GM18858 (cell line): Measurements from ENCODE around the gene DCAF15.
"Not testable (repeated sequence)": the region's sequence is repeated elsewhere in the genome, so short reads cannot be mapped to it uniquely, and the experiment has no call there.

Experiments
- ATAC-seq: cut with Tn5 transposase; IDR thresholded peaks from one replicate; pipeline ENCODE4 v1.9.1; 2021; ENCODE audit not compliant: unreplicated experiment

Gene DCAF15

DNA sequence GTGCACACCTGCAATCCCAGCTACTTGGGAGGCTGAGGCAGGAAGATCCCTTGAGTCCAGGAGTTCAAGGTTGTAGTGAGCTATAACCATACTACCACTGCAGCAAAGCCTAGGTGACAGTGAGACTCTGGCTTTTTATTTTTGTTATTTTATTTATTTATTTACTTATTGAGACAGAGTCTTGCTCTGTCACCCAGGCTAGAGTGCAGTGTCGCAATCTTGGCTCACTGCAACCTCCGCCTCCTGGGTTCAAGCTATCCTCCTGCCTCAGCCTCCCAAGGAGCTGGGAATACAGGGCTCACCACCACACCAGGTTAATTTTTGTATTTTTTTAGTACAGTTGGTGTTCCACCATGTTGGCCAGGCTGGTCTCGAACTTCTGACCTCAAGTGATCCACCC lies 21.2 kb downstream of the DCAF15 start:
- not testable (repeated sequence) for ATAC-seq

DNA sequence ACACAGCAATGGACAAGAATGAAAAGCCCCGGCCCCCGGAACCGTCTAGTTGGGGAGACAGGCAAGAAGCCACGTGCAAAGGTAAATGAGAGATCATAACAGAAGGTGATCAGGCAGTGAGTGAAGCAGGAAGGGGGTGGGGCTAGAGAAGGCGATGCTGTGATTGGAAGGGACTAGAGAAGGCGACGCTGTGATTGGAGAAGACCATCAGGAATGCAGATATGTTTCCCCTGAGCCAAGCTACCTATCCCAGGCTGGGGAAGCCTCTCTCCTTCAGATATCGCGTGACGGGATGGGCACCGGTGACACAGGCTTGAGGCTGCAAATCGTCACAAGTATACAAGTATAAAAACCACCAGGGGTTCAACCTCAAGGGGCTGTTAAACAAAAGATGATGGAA lies 21.8 kb downstream of the DCAF15 start:
- ATAC-seq = no peak

GRCh38 chr19:13975870-13976269 lies 23.6 kb downstream of the DCAF15 start:
- no peak for ATAC-seq

DNA sequence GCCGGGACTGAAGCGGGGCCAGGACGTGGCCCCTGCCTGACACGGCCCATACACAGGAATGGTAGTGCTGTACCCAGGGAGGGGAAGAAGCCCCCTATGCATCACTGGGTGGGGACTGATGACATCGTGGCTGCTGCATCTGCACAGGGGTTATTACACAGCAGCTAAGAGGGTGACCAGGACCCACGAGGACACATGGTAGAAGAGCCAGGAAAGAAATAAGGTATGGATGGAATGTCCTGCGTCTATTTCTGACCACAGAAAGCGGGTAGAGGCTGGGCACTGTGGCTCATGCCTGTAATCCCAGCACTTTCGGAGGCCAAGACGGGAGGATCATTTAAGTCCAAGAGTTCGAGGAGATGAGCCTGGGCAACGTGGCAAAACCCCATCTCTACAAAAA lies 24.1 kb downstream of the DCAF15 start:
- no peak for ATAC-seq

DNA sequence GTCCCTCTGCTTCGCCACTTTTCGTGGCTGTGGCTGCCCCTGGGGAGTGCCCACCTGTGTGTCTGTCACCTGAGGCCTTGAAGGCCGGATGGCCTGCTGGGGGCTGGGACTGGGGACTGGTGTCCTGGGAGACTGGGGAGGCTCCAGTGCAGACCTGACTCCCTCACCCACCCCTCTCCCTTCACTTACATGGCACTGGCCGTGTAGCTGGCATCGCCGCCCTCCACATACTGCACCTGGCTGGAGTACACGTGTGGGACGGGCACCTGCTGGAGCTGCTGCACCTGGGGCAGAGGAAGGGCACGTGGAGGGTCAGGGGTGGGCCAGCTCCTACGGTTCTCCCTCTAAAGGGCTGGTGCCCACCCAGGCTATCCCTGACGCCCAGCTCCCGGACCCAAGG lies 25.5 kb downstream of the DCAF15 start:
- no peak for ATAC-seq

DNA sequence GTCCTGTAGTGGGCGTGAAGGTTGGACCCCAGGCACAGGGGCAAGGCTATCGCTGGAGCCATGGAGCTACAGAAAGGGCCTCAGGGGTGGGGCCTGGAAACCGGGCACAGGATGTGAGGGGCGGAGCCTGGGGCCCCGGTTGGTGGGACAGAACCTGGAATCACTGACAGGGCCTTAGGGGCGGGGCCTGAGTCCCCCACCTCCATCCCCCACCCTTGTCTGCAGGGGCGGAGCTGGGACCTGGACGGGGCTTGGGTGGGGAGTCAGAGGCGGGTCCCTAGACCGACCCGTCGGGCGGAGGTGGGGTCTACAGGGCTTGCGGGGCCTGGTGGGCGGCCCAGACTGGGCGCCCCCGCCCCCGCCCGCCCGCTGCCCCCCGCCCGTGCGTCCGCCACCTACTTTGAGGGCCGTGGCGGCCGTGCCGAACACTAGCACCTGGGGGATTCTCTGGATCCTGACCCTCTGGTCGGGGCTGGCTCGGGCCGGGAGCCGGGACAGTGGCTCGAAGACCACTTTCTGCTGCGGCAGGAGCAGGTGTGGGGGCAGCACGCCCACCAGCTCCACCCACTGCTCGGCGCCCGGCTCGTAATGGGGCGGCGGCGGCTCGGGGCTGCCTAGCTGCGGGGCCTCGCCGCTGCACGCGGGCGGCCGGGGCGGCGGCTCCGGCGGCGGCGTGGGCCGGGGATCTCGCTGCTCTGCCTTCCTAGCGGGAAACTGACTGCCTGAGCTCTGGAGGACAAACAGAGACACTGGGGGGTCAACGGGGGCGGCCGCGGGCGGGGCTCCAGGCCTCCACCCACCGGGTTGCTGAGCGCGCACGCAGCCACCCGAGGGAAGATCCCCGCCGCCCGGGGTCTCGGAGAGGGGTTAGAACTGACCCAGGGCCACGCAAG lies 26.3 kb downstream of the DCAF15 start:
- ATAC-seq = no peak

GRCh38 chr19:13979244-13979615 lies 26.9 kb downstream of the DCAF15 start:
- no peak for ATAC-seq

DNA sequence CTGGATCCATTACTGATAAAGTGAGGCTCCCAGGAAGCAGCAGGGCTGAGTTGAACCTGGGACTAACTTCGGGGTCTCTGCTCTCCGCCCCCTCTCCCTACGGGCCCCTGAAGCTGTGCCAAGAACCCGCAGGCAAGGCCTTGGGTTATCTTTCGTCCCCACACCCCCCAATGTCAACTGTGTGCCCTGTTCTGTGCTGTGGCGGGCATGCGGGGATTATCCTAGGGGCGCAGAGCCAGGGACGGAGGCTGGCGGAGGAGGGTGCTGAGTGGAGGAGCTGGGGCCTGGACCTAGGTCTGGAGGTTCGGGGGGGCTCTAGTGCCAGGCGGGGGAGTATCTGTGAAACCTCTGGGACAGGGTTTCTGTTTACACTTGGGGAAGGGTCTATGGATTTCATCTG lies 27.4 kb downstream of the DCAF15 start:
- no peak for ATAC-seq

- no peak for ATAC-seq
Observed at GRCh38 chr19:13980340-13980739, 28.0 kb downstream of the DCAF15 start.

- ATAC-seq = no peak
Observed at GRCh38 chr19:13981021-13981420, 28.7 kb downstream of the DCAF15 start.

GRCh38 chr19:13981467-13981866 lies 29.2 kb downstream of the DCAF15 start:
- ATAC-seq = no peak

DNA sequence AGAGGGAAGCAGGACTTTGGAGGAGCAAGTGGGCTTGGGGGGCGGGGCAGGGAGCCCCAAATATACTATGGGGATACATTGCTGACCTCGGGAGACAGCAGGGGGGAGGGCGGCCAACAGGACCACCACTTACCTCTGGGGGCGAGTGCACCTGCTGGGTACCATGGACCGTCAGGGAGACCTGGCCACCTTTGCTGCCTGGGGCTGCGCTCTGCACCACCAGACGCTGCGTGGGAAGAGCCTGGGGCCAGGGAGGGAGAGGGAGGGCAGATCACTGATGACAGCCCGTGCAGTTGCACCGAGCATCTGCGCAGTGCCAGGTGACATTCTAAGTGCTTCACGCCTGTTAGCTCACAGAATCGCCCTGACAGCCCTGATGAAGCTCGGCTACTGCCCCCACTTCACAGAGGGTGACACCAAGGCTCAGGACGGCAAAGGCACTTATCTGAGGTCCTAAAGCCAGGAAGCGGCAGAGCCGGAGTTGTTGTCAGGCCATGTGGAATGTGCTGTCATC lies 29.7 kb downstream of the DCAF15 start:
- no peak for ATAC-seq

GRCh38 chr19:13982773-13983172 lies 30.5 kb downstream of the DCAF15 start:
- no peak for ATAC-seq

GRCh38 chr19:13983213-13983889 lies 31.0 kb downstream of the DCAF15 start:
- ATAC-seq = no peak

GRCh38 chr19:13984186-13984585 lies 31.9 kb downstream of the DCAF15 start:
- ATAC-seq = no peak

DNA sequence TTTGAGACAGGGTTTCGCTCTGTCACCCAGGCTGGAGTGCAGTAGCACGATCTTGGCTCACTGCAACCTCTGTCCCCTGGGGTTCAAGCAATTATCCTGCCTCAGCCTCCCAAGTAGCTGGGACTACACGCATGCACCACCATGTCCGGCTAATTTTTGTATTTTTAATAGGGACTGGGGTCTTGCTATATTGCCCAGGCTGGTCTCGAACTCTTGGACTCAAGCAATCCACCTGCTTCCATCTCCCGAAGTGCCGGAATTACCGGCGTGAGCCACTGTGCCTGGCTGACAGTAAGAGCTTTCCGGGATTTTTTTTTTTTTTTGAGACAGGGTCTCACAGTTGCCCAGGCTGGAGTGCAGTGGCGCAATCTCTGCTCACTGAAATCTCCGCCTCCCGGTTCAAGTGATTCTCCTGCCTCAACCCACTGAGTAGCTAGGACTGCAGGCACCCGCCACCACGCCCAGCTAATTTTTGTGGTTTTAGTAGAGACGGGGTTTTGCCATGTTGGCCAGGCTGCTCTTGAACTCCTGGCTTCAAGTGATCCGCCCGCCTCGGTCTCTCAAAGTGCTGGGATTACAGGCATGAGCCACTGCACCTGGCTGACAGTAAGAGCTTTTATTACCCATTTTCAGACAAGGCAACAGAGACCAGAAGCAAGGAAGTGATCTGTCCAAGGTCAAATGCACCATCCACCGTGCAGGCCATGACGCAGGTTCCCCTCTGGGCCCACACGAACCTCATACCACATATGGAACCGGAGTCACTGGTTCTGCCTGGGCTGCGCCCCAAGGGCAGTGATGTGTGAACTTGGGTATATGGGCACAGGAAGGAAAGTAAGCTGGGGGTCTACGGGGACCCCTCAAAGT lies 32.8 kb downstream of the DCAF15 start:
- no peak for ATAC-seq

DNA sequence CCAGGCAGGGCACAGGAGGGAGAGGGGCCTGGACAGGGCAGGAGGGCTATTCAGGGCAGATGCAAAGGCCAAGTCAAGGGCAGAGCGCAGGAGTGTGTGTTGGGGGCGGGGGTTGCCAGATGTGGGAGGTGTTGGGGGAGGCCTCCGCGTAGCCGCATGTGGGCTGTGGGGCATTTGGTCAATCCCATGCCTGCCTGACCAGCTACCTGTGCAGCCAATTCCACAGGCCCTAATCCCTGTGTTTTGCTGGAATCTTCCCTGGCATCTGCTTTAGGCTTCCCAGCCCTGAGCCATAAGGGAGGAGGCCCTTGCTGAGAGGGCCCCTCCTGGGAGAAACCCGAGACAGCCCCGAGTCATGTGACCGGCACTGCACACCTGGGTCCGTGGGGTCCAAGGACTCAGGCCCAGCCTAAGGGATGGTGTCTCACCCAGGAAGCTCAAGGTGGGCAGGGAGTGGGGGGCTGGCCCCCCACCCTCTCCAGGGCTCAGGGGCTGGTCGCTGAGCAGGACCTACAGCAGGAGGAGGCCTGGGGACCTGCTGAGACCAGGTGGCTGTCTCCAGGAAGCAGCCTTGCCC lies 33.5 kb downstream of the DCAF15 start:
- ATAC-seq = peak; percentile 17

GRCh38 chr19:13986348-13986904 lies 34.1 kb downstream of the DCAF15 start:
- ATAC-seq = peak; percentile 71

DNA sequence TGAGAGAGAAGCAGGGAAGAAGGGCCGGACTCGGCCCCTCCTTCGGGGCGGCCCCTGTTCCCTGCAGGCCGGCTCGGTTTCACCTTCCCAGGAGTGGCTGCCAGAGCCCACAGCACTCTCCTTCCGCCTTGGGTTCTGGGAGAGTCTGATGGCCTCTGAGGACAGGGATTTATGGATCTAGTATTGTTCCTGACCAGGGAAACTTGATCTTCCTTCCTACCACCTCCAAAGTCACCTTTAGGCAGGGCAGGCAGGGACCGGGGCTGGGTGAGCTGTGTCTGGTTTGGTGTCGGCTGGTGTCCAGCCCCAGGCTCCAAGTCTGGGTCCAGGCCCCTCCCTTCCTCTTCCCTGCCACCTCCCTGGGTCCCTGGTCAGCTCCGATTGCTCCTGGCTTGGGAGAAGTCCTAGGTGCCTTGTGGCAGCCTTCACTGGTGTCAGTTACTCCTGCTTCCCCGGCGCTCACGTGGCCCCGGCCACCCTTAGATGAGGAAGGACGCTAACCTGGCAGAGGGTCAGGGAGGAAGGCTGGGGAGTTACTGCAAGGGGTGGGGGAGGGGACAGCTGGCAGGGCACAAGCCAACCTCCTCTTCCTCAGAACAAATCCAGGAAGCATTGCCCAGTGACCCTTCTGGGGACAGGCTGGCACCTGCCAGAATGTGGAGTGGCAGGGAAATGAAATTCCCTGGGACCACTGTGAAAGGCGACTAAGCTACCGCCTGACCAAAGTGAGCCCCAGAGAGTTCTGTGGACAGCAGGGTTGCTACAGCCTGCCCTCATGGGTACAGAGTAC lies 35.0 kb downstream of the DCAF15 start:
- ATAC-seq = no peak

GRCh38 chr19:13989487-13989886 lies 37.2 kb downstream of the DCAF15 start:
- no peak for ATAC-seq
